GM08714 (cell line): Measurements from ENCODE around the gene USP32.

Source experiments
- H3K4me3 ChIP-seq: fragments of 200-500 bp; sonication (Bioruptor generic); 2 replicates; pipeline ENCODE4 v1.5.1; 2014; ENCODE audit warnings: mild to moderate bottlenecking, low read length, inconsistent platforms
- ZNF274 ChIP-seq: IDR thresholded peaks from 2 replicates; pipeline ENCODE4 v1.6.1; 2012; ENCODE audit warnings: mild to moderate bottlenecking, low read depth, low read length

The USP32 gene

GRCh38 chr17:60300949-60301348 lies 91.0 kb downstream of the USP32 start:
- TF ChIP-seq ZNF274, result no peak
- no peak overlapping the region for H3K4me3 ChIP-seq

- TF ChIP-seq ZNF274, result no peak
- no peak overlapping the region for H3K4me3 ChIP-seq
These were observed 91.9 kb downstream of the USP32 start for GRCh38 chr17:60300011-60300410.

GRCh38 chr17:60297760-60298401 lies 94.1 kb downstream of the USP32 start:
- H3K4me3 ChIP-seq, result no peak overlapping the region
- TF ChIP-seq ZNF274, result no peak

- no peak for TF ChIP-seq ZNF274
- no peak overlapping the region for H3K4me3 ChIP-seq
These were observed 95.8 kb downstream of the USP32 start for GRCh38 chr17:60296177-60296576.

GRCh38 chr17:60293580-60294335 lies 98.2 kb downstream of the USP32 start:
- TF ChIP-seq ZNF274, result no peak

GRCh38 chr17:60292697-60293096 lies 99.2 kb downstream of the USP32 start:
- no peak overlapping the region for H3K4me3 ChIP-seq
- no peak for TF ChIP-seq ZNF274

More at GRCh38 chr17:60293580-60294335, 98.2 kb downstream of the USP32 start:
- no peak overlapping the region for H3K4me3 ChIP-seq

- no peak for TF ChIP-seq ZNF274
- no peak overlapping the region for H3K4me3 ChIP-seq
These were observed 107.2 kb downstream of the USP32 start for GRCh38 chr17:60284709-60285108.

GRCh38 chr17:60283816-60284215 lies 108.1 kb downstream of the USP32 start:
- TF ChIP-seq ZNF274, result no peak
- H3K4me3 ChIP-seq, result no peak overlapping the region

GRCh38 chr17:60280673-60281072 lies 111.3 kb downstream of the USP32 start:
- no peak overlapping the region for H3K4me3 ChIP-seq
- TF ChIP-seq ZNF274, result no peak

- H3K4me3 ChIP-seq, result no peak overlapping the region
- TF ChIP-seq ZNF274, result no peak
These were observed 113.7 kb downstream of the USP32 start for GRCh38 chr17:60278237-60278636.

- H3K4me3 ChIP-seq, result no peak overlapping the region
These were observed 114.7 kb downstream of the USP32 start for GRCh38 chr17:60277258-60277657.

GRCh38 chr17:60269417-60269816 lies 122.5 kb downstream of the USP32 start:
- H3K4me3 ChIP-seq, result no peak overlapping the region
- TF ChIP-seq ZNF274, result no peak

More at GRCh38 chr17:60277258-60277657, 114.7 kb downstream of the USP32 start:
- TF ChIP-seq ZNF274, result no peak

- no peak overlapping the region for H3K4me3 ChIP-seq
These were observed 131.4 kb downstream of the USP32 start for GRCh38 chr17:60260540-60260939.

GRCh38 chr17:60258313-60258712 lies 133.6 kb downstream of the USP32 start:
- no peak for TF ChIP-seq ZNF274
- no peak overlapping the region for H3K4me3 ChIP-seq

More at GRCh38 chr17:60260540-60260939, 131.4 kb downstream of the USP32 start:
- TF ChIP-seq ZNF274, result no peak

GRCh38 chr17:60256174-60256573 lies 135.8 kb downstream of the USP32 start:
- no peak overlapping the region for H3K4me3 ChIP-seq
- no peak for TF ChIP-seq ZNF274

- TF ChIP-seq ZNF274, result no peak
- no peak overlapping the region for H3K4me3 ChIP-seq
These were observed 138.9 kb downstream of the USP32 start for GRCh38 chr17:60253048-60253447.
